ENCODE data around the gene ZNF44.

ZNF44 gene

DNA sequence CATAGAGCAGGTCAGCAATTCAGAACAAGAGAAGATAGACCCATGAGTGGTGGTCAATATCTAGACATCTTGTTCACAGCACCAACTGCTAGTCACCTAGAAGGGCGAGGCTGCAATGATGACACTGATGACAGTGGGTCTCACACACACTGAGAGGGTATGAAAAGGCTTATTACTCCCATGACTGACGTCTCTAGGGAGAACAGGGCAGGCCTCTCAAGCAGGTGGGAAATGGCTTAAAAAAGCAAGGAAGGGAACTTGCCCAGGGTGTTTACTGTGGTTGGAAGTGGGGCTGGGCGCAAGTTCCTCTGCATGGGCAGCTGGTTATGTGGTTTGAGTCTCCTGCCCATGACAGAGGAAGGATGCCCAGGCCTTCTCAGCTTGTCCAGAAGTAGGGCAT is 33.8 kb downstream of the ZNF44 start:
- no peak for DNase-seq

DNA sequence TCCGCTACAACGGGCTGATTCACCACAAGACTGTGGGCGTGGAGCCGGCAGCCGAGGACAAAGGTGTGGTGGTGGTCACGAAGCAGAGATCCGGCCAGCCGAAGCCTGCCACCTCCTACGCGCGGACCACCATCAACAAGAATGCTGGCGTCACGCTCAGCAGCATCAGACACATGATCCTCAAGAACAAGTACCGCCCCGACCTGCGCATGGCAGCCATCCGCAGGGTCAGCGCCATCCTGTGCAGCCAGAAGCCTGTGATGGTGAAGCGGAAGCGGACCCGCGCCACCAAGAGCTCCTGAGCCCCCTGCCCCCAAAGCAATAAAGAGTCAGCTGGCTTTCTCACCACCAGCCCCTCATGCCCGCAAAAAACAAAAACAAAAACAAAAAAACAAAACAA is 34.4 kb downstream of the ZNF44 start:
- no peak for DNase-seq

DNA sequence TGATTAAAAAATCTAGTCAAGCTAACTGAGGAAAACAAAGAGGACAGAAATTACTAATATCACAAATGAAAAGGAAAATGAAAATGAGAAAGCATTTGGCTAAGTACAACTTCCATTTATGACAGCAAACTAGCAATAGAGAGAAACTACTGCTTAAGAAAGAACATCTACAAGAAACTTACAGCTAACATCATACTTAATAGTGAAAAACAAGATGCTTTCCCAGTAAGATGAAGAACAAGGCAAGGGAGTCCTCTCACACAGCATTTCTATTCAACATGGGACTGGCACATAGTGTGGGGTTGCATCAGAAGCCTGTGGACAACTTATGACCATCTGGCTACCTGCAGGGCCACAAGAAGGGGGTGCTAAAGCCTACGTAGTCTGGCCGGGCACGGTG is 39.3 kb downstream of the ZNF44 start:
- DNase-seq: no peak

GRCh38 chr19:12247644-12248222 is 47.0 kb downstream of the ZNF44 start:
- no peak for DNase-seq

GRCh38 chr19:12244370-12244769 is 50.3 kb downstream of the ZNF44 start:
- no peak for DNase-seq

GRCh38 chr19:12237143-12237839 is 57.4 kb downstream of the ZNF44 start:
- DNase-seq: no peak

DNA sequence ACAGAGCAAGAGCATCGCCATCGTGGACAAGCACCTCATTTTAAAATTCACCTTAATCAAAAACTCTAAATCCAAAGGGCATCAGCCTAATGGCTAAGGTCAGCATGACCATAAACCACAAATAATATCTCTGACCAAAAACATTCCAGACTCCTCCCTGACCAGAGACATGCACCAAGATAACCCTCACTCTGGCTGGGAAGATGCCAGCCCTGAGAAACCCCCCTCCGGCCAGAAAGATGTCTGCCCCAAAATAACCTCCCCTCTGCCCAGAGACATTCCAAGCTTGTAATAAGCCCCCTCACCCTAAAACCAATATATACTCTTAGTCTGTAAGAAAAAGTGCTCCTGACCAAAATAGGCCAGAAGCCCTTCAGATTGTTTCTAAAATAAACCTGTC is 61.7 kb downstream of the ZNF44 start:
- no peak for DNase-seq

DNA sequence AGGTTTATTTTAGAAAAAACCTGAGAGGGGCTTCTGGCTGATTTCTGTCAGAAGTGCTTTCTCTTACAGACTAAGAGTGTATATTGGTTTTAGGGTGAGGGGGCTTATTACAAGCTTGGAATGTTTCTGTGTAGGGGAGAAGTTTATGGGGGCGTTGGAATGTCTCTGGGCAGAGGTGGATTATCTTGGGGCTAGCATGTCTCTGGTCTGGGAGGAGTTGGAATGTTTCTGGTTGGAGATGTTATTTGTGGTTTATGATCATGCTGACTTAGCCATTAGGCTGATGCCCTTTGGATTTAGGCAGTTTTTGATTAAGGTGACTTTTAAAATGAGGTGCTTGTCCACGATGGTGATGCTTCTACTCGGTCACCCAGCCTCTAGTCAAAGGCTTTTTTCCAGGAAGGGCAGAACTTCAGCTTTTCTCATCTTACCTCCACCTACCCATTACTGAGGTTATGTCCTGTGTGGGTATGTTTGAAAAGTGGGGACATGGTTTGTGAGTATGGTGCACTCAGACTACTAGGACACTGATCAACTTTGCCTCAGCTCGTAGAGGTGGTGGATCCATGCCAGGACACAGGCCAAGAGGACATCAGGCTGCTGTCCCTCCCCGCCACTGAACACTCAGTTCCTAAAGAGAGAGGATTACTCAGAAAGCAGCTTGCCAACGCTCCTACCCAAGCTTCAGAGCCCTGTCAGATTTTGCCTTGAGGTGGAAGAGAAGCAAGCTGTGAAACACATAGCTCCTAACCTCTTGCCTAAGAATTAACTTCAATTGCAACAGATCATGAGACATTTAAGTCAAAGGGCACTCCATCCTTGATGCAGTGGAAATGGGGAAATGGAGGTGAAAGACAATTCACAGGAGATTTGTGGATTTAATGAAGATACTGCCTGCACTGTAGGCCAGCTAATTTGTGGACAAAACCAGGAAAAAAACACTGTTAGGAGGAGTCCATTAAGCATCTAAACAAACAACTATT is 63.6 kb downstream of the ZNF44 start:
- DNase-seq: no peak

DNA sequence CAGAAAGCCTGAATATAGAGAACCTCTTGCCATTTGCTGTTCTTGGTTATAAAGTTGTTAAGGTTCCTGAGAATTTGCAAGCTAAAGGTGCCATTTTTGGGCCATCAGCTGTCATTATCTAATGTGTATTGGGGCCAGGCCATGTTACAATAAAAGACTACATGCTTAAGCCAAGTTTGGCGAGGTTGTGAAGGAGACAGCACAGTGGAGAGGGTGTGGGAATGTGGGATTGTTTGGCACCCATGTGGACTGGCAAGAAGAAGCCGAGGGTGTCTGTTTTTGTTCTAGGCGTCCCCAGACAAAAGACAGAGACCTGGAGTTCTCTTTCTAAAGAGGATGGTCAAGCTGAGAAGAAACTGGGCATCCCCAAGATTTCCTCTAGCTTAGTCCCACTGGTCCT is 64.7 kb downstream of the ZNF44 start:
- no peak for DNase-seq

GRCh38 chr19:12224676-12225075 is 70.0 kb downstream of the ZNF44 start:
- DNase-seq: no peak

DNA sequence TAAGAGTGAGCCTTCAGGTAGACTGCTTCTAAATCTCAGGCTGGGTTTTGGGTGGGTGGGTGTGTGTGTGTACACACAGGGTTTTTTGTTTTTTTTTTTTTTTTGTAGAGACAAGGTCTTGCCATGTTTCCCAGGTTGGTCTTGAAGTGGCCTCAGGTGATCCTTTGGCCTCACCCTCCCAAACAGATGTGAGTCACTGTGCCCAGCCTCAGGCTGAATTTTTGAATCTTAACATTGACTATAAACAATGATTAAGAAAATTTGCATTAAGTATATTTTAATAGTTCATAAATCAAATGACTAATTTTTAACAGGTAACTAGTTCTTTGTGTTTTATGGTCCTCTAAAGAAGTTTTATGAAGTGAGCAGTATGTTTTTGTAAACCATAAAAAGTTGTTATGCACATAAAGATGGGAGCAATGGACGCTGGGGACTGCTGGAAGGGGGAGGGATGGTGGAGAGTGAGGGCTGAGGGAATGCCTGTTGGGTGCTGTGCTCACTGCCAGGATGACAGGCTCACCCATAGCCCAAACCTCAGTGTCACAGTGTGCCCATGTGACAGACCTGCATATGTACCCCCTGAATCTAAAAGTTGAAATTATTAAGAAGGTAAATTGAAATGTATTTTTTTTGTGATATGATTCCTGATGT is 71.6 kb downstream of the ZNF44 start:
- no peak for DNase-seq
